ENCODE measurements around the gene FAM83G.

DNA sequence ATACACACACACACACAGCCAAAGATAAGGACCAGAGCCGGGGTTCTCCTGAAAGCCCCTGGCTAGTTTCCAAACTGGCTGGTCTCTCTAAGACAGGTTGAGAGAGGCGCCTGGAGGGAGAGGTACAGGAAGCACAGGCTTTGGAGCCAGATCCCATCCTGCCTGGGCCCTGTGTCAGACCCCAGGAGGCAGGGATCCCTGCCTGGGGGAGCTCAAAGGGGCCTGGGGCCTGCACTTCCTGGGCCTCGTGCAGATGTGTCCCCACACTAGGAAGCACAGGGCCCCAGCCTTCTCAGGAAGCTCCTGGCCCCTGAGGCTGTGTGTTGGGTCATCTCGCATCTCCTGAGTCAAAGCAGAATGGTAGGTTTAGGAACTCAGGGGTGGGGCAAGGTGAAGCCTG lies 36.6 kb downstream of the FAM83G start:
- TF ChIP-seq, protein P1, sequence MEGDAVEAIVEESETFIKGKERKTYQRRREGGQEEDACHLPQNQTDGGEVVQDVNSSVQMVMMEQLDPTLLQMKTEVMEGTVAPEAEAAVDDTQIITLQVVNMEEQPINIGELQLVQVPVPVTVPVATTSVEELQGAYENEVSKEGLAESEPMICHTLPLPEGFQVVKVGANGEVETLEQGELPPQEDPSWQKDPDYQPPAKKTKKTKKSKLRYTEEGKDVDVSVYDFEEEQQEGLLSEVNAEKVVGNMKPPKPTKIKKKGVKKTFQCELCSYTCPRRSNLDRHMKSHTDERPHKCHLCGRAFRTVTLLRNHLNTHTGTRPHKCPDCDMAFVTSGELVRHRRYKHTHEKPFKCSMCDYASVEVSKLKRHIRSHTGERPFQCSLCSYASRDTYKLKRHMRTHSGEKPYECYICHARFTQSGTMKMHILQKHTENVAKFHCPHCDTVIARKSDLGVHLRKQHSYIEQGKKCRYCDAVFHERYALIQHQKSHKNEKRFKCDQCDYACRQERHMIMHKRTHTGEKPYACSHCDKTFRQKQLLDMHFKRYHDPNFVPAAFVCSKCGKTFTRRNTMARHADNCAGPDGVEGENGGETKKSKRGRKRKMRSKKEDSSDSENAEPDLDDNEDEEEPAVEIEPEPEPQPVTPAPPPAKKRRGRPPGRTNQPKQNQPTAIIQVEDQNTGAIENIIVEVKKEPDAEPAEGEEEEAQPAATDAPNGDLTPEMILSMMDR (IDR thresholded peaks at IDR 0.05), result no peak
- TF ChIP-seq EP300 (IDR thresholded peaks at IDR 0.05), result no peak
- TF ChIP-seq POLR2AphosphoS5 (IDR thresholded peaks at IDR 0.05), result no peak
- TF ChIP-seq POLR2A (IDR thresholded peaks at IDR 0.05; ENCODE audit: low read depth), result no peak
